GM19395 (cell line): ENCODE measurements around the gene EVA1B.

Source experiments
- ATAC-seq: cut with Tn5 transposase; IDR thresholded peaks from one replicate; pipeline ENCODE4 v1.9.1; 2021; ENCODE audit warnings: mild to moderate bottlenecking, moderate library complexity; ENCODE audit not compliant: unreplicated experiment

The EVA1B gene

DNA sequence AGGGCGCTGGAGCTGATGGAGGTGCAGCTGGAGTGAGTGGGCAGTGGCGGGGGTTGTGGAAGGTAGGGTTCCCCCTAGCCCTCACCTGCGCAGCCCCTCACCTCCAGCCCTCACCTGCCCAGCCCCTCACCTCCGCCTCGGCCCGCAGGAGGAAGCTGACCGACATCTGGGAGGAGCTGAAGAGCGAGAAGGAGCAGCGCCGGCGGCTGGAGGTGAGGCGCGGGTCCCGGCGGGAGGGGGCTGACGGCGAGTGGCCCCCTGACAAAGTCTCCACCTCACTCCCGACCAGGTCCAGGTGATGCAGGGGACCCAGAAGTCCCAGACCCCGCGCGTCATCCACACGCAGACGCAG, 2.7 kb downstream of the EVA1B start:
- no peak for ATAC-seq

GRCh38 chr1:36320291-36320761, 3.1 kb downstream of the EVA1B start:
- ATAC-seq, result no peak

DNA sequence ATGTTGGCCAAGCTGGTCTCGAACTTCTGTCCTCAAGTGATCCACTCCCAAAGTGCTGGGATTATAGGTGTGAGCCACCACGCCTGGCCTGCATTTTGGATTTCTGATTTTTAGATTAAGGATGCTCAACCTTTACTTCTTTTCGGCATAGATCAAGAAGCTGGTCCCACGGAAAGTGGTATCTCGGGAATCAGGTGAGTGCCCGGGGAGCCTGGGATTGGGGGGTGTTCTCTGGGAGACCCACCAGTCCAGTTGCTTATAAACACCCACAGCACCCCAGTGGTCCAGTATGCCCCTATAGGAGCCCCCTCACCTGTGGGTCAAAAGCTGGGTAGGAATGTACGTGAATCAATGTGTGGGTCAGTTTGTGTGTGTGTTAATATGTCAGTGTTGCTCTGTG, 14.0 kb downstream of the EVA1B start:
- no peak for ATAC-seq

DNA sequence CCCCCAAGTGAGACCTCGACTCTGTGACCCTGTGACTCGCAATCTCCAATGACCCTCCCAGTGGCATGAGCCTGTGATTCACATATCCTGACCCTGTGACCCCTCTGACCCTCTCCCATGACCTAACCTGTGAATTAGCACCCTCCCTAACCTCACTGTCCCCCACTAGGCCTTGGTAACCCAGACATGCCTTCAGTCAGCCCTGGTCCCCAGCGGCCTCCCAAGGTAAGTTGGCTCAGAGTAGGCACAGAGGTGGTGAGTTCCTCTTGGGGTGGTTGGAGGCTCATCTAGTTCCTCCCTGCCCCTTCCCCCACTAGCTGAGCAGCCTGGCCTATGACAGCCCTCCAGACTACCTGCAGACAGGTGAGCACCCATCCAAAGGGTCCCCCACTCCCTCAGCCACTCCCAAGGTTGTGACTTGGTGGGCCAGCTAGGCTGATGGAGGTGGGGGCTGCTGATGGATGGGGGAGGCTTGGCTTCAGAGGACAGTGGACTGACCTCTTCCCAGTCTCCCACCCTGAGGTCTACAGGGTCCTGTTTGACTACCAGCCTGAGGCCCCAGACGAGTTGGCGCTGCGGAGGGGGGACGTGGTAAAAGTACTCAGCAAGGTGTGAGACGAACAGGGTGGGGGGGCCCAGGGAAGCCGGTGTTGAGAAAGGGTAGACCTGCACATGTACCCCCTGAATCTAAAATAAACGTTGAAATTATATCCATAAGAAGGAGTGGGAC, 15.7 kb downstream of the EVA1B start:
- no peak for ATAC-seq

- peak; percentile 96 for ATAC-seq
Observed at GRCh38 chr1:36306902-36307456, 16.5 kb downstream of the EVA1B start.

GRCh38 chr1:36306210-36306901, 17.1 kb downstream of the EVA1B start, which contains the start of gene SH3D21:
Gene SH3D21 (plus strand): TSS chr1:36306368. CDS start chr1:36306421, 53 bp downstream.
- ATAC-seq, result peak; percentile 42

- no peak for ATAC-seq
Observed at GRCh38 chr1:36305915-36306209, 17.6 kb downstream of the EVA1B start.

GRCh38 chr1:36304970-36305914, 18.2 kb downstream of the EVA1B start:
- no peak for ATAC-seq

DNA sequence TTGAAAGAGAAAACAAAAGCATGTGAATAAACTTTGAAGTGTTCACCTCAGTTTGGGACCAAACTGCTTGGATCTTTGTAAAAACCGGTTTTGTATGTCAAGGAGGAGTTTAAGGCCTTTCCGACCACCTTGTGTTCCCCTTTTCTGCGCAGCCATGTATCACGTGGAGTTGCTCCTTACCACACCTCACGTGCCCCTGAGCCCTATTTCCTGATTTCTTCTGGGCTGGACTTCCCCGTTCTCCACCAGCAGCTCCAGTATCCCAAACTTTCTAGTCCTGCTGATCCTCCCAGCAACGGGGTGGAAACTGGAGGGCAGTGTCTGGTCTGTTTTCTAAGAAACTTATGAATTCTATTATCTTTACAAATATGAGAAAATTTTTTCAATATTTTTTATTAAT, 18.9 kb downstream of the EVA1B start:
- ATAC-seq, result no peak

GRCh38 chr1:36303650-36304360, 19.6 kb downstream of the EVA1B start:
- ATAC-seq, result no peak

DNA sequence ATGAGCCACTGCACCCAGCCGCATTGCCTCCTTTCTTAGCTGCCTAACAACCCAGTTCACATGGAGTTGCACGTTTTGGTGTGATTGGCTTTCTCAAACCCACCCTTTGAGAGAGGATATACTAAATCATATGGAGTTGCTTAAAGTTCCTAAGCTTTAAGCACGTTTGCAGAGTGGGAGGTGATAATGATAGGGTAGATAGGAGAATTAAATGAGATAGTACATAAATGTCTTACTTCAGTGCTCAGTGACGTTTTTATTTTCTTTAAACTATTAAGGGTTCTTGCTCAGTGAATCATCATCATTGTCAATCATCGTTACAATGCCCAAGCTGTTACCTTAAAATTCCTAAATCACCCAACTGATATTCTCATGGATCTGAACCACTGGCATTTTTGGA, 20.2 kb downstream of the EVA1B start:
- ATAC-seq, result no peak

DNA sequence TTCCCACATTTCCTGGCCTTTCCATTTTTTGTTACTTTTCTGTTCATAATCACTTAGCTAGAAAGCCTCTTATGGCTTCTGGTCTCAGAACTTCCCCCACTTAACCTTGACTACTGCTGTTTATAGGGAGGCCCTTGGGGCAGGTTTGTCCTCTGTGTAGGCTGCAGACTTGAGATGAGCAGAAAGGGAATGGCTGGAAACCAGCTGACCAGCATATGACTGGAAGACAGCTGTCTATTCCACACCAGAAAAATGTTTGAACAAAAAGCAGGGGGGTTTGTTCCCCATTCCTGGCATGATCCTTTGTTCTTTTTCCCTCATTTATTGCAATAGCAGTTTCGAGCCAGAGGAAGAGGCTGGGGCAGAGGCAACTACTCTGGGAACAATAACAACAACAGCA, 22.2 kb downstream of the EVA1B start:
- ATAC-seq, result no peak

GRCh38 chr1:36300526-36300925, 22.9 kb downstream of the EVA1B start:
- ATAC-seq, result no peak

GRCh38 chr1:36298640-36299039, 24.8 kb downstream of the EVA1B start:
- ATAC-seq, result no peak

DNA sequence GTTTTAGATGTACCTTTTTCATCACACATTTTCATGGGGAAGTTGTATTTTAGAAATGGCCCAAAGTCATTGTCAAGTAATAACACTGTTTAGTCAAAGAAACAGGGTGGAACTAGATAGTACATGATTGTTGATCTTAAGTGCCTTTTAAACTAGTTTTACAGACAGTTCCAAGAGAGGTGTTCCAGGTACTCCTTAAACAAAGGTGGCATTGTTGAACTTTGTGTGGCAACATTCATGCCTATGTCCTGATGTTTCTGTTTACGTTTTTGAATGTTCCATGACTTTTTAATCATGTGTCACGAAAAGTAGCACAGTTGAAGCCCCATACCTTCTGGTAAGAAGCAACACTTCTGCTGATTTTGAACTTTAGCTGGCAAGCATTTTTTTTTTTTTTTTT, 26.4 kb downstream of the EVA1B start:
- no peak for ATAC-seq

GRCh38 chr1:36295390-36295789, 28.1 kb downstream of the EVA1B start:
- no peak for ATAC-seq

- no peak for ATAC-seq
Observed at GRCh38 chr1:36287595-36287994, 35.9 kb downstream of the EVA1B start.

DNA sequence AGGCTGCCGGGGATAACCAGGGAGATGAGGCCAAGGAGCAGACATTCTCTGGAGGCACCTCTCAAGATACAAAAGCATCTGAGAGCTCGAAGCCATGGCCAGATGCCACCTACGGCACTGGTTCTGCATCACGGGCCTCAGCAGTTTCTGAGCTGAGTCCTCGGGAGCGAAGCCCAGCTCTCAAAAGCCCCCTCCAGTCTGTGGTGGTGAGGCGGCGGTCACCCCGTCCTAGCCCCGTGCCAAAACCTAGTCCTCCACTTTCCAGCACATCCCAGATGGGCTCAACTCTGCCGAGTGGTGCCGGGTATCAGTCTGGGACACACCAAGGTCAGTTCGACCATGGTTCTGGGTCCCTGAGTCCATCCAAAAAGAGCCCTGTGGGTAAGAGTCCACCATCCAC, 36.6 kb downstream of the EVA1B start:
- ATAC-seq, result no peak

DNA sequence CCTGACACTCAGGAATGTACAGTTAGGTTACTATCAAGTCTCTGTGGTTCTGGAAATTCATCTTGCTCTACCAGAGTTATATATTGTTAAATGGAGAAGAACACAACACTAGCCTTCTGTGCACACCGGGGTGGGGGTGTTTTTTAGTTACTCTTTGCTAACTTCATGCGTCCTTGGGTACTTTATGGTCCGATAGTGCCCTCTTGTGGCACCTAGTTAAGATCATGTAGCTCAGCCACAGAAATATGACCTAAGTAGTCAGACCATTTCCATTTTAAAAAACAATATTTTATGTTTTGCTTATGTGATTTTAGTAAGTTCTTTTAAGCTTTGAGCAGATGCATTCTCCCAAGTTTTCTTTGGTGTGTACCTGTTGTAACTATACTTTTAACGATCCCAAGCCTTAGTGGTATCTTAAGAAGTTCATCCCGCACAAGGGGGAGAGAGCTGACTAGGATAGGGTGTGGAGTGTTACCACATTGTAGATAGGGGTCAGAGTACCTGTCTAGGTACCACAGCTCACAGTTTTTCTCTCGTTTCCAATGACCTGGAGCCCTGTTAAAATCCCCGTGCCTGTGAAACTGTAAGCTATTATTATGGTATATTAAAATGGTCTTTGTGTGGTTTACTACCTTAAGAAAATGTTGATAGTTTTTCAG, 37.9 kb downstream of the EVA1B start:
- ATAC-seq, result no peak

DNA sequence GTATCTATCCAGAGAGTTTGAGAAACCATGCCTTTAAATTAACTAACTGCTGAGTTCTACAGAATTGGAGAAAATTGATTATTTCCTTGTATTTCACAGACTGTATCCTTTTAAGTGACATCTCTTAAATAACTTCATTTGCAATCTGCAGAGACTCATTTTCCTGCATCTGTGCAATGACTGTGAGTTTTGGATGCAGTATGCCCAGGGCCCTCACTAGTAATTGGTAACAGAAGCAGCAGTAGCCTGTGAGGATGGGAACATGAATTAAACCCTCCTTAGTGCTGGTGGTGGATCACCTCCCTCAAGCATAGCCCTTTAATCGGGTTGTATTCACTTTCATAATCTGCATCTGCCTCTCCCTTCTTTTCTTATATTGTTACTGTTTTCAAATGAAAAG, 38.9 kb downstream of the EVA1B start:
- no peak for ATAC-seq
